Activated CD4-positive, CD25-positive, alpha-beta regulatory T cell (primary cell): Measurements from ENCODE around the gene ITM2B.
"Not testable (repeated sequence)": the region's sequence is repeated elsewhere in the genome, so short reads cannot be mapped to it uniquely, and the experiment has no call there.

ENCODE experiments used
- DNase-seq, 4 experiments: peaks; one replicate each; lab custom pipeline; 2025; lab: John Stamatoyannopoulos, UW

ITM2B gene

GRCh38 chr13:48224701-48225100 is 8.3 kb upstream of the ITM2B start:
- no peak for DNase-seq

- DNase-seq, result no peak
Measured at GRCh38 chr13:48230541-48230940, 2.5 kb upstream of the ITM2B start.

GRCh38 chr13:48231080-48231479 is 1.9 kb upstream of the ITM2B start:
- no peak for DNase-seq

- DNase-seq, result no peak
Measured at GRCh38 chr13:48231933-48232332, 1.1 kb upstream of the ITM2B start.

- DNase-seq, result no peak
Measured at GRCh38 chr13:48232420-48233045, 473 bp upstream of the ITM2B start.

GRCh38 chr13:48233889-48234488 is 983 bp downstream of the ITM2B start:
- DNase-seq, result no peak

- DNase-seq, result no peak
Measured at GRCh38 chr13:48234566-48235340, 1.7 kb downstream of the ITM2B start.

GRCh38 chr13:48235341-48236135 is 2.5 kb downstream of the ITM2B start:
- no peak for DNase-seq

- no peak for DNase-seq
Measured at GRCh38 chr13:48236528-48237353, 3.7 kb downstream of the ITM2B start.

GRCh38 chr13:48239369-48239768 is 6.4 kb downstream of the ITM2B start:
- DNase-seq, result not testable (repeated sequence)

- DNase-seq, result no peak
Measured at GRCh38 chr13:48241651-48242050, 8.6 kb downstream of the ITM2B start.

- no peak for DNase-seq
Measured at GRCh38 chr13:48242677-48243076, 9.7 kb downstream of the ITM2B start.

GRCh38 chr13:48244159-48244558 is 11.2 kb downstream of the ITM2B start:
- no peak for DNase-seq

GRCh38 chr13:48246102-48246501 is 13.1 kb downstream of the ITM2B start:
- no peak for DNase-seq

- no peak for DNase-seq
Measured at GRCh38 chr13:48249018-48249417, 16.0 kb downstream of the ITM2B start.

- DNase-seq, result no peak
Measured at GRCh38 chr13:48251611-48252081, 18.6 kb downstream of the ITM2B start.

- no peak for DNase-seq
Measured at GRCh38 chr13:48252176-48252575, 19.2 kb downstream of the ITM2B start.

GRCh38 chr13:48253849-48254248 is 20.8 kb downstream of the ITM2B start:
- DNase-seq, result no peak

- DNase-seq, result no peak
Measured at GRCh38 chr13:48255090-48255489, 22.1 kb downstream of the ITM2B start.

GRCh38 chr13:48255954-48256353 is 22.9 kb downstream of the ITM2B start:
- DNase-seq, result no peak

- DNase-seq, result no peak
Measured at GRCh38 chr13:48258002-48258401, 25.0 kb downstream of the ITM2B start.
